ENCODE data around the gene TEKTIP1. TPM values are rescaled to one million over a fixed set of nuclear protein-coding genes. Genes with fewer than 3 reads are reported as not detected.
"Not testable (repeated sequence)": the region's sequence is repeated elsewhere in the genome, so short reads cannot be mapped to it uniquely, and the experiment has no call there.

Gene TEKTIP1
- total RNA-seq, 1 donor from 2014 or later: 0.51 TPM

- no peak for DNase-seq (ENCODE audit: low spot score)
Measured at GRCh38 chr19:3556423-3556977, 17.5 kb downstream of the TEKTIP1 start.

- no peak for DNase-seq (ENCODE audit: low spot score)
Measured at GRCh38 chr19:3556978-3557460, 18.0 kb downstream of the TEKTIP1 start.

DNA sequence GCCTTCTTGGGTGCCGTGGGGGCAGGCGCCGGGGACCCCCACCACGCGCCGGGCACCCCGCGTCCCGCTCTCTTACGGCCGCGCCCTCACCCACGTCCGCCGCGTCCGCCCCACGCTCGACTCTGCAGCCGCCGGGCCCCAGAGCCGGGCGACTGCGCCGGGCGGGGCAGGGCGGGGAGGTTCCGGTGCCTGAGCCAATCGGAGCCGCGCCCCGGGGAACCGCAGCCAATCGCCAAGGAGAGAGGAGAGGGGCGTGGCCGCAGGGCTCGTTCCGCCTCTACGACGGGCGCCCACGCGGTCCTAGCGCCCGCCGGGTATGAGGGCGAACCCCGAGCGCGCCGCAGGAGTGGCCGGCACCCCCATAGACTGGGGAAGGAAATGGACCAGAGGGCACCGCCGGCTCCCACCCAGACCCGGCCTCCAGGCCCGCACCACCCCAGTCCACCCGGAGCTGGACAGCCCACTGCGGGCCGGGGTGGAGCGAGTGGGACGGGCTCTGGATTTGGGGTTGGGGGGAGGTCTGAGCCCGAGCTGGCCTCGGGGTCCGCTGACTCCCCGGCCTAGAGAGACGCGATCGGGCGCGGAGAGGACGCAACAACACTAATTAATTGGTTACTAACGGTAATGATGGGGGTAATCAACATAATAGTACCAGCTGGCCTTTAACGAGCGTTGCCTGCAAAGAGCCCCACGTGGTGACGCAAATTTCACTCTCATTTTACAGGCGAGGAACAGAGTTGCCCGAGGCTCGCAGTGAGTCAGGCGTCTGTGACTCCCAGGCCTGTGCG lies 18.7 kb downstream of the TEKTIP1 start, which contains the start of gene MFSD12:
Gene MFSD12 (minus strand): TSS at position 126 of the 788 bp plus-strand sequence. CDS start 183 bp downstream, outside the sequence.
- DNase-seq (ENCODE audit: low spot score): peak; percentile 98

DNA sequence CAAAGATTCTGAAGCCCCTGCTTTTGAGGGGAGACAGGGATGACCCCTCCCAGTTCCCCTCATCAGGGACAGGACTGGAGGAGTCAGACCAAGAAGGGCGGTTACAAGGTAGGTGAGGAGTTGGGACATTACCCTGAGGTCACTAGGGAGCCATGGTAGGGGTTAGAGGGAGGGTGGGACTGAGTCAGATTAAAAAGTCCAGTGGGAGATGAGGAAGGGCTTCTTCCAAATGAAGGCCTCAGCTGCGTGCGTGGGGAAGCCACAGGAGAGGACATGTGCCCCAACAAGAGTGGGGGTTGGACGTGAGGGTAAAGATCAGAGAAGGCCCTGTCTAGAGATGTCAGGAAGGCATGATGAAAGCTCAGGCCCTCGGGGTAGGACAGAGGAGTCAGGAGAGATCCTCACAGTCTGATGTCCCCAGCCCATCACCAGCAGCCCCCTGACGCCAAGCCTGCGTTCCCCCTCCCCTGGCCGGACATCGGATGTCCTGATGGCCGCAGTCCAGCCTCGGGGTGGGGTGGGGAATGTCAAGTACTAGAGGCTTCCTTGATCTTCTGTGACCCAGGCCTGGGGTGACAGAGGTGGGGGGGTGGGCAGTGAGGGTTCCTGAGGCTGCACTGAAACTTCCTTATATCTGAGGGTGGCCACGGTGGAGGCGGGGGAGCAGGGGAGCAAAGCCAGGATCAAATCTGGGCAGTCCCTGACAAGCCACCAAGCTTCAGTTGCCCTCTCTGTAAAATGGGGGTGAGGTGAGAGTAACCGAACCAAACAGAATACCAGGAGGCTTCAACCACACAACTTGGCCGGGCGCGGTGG lies 24.9 kb downstream of the TEKTIP1 start:
- DNase-seq (ENCODE audit: low spot score): no peak

DNA sequence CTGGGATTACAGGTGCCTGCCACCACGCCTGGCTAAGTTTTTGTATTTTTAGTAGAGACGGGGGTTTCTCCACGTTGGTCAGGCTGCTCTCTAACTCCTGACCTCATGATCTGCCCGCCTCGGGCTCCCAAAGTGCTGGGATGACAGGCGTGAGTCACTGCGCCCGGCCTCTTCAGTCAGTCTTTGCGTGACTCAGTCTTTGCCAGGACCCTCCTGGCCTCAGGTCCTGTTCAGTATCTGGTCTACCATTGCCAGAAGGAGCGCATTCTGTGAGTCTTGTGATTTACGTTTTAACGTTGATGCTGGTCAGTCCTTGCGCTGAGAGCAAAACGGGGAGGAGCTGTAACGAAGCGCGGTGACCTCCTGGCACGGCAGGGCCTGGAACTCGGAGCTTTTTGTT lies 26.2 kb downstream of the TEKTIP1 start:
- DNase-seq (ENCODE audit: low spot score): no peak

DNA sequence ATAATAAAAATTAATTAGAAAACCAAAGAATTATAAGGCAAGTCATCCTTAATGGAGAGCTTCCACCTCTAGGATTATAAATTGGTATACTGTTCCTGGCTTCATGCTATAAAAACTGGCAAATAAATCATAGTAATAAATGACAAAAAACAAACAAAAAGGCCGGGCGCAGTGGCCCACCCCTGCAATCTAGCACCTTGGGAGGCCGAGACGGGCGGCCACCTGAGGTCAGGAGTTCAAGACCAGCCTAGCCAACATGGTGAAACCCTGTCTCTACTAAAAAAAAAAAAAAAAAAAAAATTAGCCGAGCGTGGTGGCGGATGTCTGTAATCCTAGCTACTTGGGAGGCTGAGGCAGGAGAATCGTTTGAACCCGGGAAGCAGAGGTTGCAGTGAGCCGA lies 31.1 kb downstream of the TEKTIP1 start:
- DNase-seq (ENCODE audit: low spot score): not testable (repeated sequence)

DNA sequence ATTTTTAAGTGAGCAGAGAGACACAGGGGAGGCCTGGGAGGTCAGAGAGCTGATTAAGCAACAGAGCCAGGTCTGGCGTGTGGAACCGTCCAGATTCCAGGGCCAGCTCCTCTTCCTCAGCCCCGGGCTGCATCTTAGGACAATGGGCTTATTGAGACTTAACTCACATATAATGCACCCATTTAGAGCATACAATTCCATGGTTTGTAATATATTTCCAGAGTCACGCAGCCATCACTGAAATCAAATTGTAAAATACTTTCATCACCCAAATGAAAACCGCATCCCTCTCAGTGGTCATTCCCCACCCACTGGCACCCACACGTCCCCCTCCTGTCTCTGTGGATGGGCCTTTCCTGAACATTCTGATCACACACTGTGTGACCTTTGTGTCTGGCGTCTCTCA lies 31.6 kb downstream of the TEKTIP1 start:
- DNase-seq (ENCODE audit: low spot score): no peak

DNA sequence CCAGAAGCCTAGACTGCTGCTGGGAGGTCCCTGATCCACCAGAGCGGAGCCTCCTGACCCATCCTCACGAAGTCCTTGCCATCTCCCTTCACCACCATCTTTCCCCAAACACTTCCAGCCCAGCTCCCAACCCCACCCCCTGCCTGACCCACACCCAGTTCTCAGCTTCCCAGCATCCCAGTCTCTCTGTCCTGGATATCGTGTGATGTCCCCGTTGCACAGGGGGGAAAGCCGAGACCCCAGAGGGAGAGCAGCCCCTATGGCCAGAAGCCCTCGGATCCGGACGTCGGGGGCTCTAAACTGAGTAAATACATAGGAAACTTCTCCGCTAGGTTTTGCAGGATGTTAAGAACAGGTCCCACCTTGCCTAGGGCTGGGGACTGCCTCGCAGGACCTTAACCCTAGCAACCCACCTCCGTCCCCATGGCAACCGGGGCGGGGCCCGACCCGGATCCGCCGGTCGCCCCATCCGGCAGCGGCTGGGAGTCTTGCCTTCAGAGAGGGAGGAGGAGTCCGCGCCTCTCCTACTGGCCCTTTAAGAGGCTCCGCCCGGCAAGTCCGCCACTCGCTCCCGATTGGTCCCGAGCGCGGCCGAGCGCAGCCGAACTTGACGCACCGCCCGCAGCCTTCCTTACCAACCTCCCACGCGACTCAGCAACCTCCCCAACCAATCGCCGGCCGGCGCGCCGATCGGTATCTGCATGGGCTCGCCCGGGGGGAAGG lies 33.3 kb downstream of the TEKTIP1 start:
- DNase-seq (ENCODE audit: low spot score): peak; percentile 100

- no peak for DNase-seq (ENCODE audit: low spot score)
Measured at GRCh38 chr19:3572855-3573161, 33.8 kb downstream of the TEKTIP1 start, which contains the start of gene HMG20B. Gene HMG20B, plus strand, starts transcription at chr19:3572944. Its CDS starts 366 bp downstream, at chr19:3573310.

- no peak for DNase-seq (ENCODE audit: low spot score)
Measured at GRCh38 chr19:3573162-3573857, 34.3 kb downstream of the TEKTIP1 start.

DNA sequence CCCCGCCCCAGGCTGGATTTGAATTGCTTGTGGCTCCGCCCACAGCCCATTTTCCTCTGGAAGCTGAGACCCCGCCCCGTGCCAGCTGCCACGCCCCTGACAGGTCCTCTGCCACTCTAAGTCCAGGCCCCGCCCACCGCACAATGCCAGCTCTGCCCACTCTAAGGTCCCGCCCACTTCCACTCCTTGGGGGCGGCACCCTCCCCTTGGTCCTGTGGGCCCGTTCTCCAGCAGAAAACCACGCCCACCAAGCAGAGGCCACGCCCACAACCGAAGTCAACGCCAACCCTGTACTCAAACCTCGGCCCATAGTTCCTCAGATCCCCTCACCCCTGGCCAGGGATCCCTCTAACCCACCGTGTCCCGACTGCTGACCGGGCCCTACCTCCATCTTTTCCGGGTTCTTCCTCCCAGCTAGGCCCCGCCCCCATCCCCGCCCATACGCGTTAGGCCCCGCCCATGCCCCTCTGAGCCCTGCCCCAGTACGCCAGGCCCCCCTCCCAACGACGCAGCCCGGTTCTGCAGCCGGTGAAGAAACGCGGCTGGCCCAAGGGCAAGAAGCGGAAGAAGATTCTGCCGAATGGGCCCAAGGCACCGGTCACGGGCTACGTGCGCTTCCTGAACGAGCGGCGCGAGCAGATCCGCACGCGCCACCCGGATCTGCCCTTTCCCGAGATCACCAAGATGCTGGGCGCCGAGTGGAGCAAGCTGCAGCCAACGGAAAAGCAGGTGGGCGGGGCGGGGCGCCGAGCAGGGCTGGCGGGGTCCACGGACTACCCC lies 35.1 kb downstream of the TEKTIP1 start:
- peak; percentile 95 for DNase-seq (ENCODE audit: low spot score)

DNA sequence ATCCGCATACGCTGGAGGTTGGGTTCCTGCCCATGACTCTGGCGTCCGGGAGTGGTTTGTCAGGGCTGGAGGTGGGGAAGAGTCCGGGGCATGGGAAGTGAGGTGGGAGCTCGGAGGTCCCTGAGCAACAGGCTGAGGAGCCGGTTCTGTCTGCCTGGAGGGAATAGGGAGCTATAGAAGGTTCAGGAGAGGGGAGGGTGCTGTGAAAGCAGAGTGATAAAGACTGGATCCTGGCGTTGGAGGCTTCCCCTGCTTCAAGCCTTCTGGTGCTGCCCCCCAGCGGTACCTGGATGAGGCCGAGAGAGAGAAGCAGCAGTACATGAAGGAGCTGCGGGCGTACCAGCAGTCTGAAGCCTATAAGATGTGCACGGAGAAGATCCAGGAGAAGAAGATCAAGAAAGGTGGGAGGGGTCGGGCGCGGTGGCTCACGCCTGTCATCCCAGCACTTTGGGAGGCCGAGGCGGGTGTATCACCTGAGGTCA lies 36.3 kb downstream of the TEKTIP1 start:
- no peak for DNase-seq (ENCODE audit: low spot score)

- no peak for DNase-seq (ENCODE audit: low spot score)
Measured at GRCh38 chr19:3575949-3576673, 37.1 kb downstream of the TEKTIP1 start.

DNA sequence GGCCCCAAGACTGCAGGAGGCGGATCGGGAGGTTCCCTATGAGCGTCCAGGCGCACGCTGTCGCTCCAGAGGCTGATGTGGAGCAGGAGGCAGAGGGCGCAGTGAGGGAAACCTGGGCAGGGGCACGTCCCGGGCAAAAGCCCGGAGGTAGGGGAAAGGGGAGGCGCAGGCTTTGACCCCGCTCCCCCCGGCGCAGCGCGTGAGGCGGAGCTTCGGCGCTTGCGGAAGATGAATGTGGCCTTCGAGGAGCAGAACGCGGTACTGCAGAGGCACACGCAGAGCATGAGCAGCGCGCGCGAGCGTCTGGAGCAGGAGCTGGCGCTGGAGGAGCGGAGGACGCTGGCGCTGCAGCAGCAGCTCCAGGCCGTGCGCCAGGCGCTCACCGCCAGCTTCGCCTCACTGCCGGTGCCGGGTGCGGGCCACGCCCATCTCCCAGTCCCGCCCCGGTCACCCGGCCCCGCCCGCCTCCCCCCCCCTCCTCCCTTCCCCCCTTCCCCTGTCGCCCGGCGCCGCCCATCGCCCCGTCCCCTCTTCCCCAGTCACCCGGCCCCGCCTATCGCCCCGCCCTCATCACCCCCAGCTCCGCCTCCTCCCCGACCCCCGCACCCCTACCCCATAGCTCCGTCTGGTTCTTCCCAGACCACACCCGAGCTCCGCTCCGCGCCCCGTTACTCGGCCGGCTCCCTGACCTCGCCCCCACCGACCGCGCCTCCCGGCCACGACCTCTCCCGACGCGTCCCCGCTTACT lies 37.9 kb downstream of the TEKTIP1 start:
- no peak for DNase-seq (ENCODE audit: low spot score)

DNA sequence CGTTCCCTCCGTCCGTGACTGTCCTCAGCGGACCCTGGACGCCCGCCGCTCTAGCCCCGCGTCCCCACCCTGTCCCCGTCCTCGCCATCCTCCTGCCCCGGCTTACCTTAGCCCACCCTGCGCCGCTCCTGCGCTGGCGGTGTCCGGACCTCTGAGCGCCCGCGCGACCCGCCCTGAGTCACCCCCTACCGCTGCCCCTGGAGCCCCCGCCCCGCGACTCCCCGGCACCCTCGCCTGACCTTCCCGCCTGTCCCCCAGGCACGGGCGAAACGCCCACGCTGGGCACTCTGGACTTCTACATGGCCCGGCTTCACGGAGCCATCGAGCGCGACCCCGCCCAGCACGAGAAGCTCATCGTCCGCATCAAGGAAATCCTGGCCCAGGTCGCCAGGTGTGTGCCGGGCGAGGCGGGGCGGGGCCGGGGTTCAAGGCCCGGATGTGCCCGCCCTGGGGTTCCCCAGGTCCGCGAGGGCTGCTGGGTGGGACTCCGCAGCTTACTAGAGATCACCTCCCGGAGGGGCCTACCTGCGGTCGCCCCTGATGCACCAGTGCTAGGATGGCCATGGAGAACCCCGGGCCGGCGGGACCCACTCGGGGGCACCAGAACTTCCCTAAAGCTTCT lies 38.9 kb downstream of the TEKTIP1 start:
- no peak for DNase-seq (ENCODE audit: low spot score)

GRCh38 chr19:3578390-3578789 lies 39.4 kb downstream of the TEKTIP1 start:
- DNase-seq (ENCODE audit: low spot score): no peak

- no peak for DNase-seq (ENCODE audit: low spot score)
Measured at GRCh38 chr19:3580156-3580934, 41.4 kb downstream of the TEKTIP1 start.
